IPS-20b (cell line): ENCODE data around the gene PSMD13.

Experiments used
- H3K27ac ChIP-seq: one replicate; pipeline ENCODE4 v1.5.1; 2013; ENCODE audit warnings: low read length
- H3K27me3 ChIP-seq: 2 replicates; pipeline ENCODE4 v1.6.1; 2013; ENCODE audit warnings: mild to moderate bottlenecking, low read length, inconsistent platforms; ENCODE audit not compliant: insufficient read depth
- H3K36me3 ChIP-seq: 2 replicates; pipeline ENCODE4 v1.6.1; 2013; ENCODE audit warnings: low read depth, mild to moderate bottlenecking, inconsistent platforms, low read length, moderate library complexity; ENCODE audit not compliant: insufficient read depth
- H3K4me1 ChIP-seq: 2 replicates; pipeline ENCODE4 v1.6.1; 2013; ENCODE audit warnings: mild to moderate bottlenecking, control low read depth, inconsistent platforms, low read length, moderate library complexity; ENCODE audit not compliant: insufficient read depth
- H3K4me3 ChIP-seq: 2 replicates; pipeline ENCODE4 v1.5.1; 2013; ENCODE audit warnings: mild to moderate bottlenecking, low read length, inconsistent platforms
- H3K9ac ChIP-seq: 2 replicates; pipeline ENCODE4 v1.6.1; 2013; ENCODE audit warnings: low read depth, mild to moderate bottlenecking, inconsistent platforms, low read length, moderate library complexity
- H3K9me3 ChIP-seq: 2 replicates; pipeline ENCODE4 v1.6.1; 2013; ENCODE audit warnings: mild to moderate bottlenecking, low read depth, low read length, inconsistent platforms; ENCODE audit not compliant: insufficient read depth

Gene PSMD13

GRCh38 chr11:199004-199581, 37.7 kb upstream of the PSMD13 start:
- Histone ChIP-seq H3K27me3 (no peaks in the 10 kb centered on the region), H3K4me3 (no peak overlapping the region), H3K27ac (no peak overlapping the region), H3K4me1 (no peaks in the 10 kb centered on the region), H3K9me3 (no peaks in the 10 kb centered on the region), H3K9ac (no peak overlapping the region), H3K36me3 (no peaks in the 10 kb centered on the region)

- H3K4me1 ChIP-seq = no peaks in the 10 kb centered on the region
- no peak overlapping the region for H3K27ac ChIP-seq
- H3K4me3 ChIP-seq = no peak overlapping the region
- no peaks in the 10 kb centered on the region for H3K27me3 ChIP-seq
- H3K36me3 ChIP-seq = peaks cover 4% of the 10 kb centered on the region; the same call in 1 of the 2 replicates
- no peak overlapping the region for H3K9ac ChIP-seq
- H3K9me3 ChIP-seq = no peaks in the 10 kb centered on the region
Observed at GRCh38 chr11:199782-200181, 37.0 kb upstream of the PSMD13 start.

GRCh38 chr11:200224-201003, 36.4 kb upstream of the PSMD13 start:
- Histone ChIP-seq H3K9ac (no peak overlapping the region), H3K27ac (no peak overlapping the region), H3K4me1 (no peaks in the 10 kb centered on the region), H3K4me3 (no peak overlapping the region), H3K36me3 (peaks cover 8% of the 10 kb centered on the region), H3K27me3 (no peaks in the 10 kb centered on the region), H3K9me3 (no peaks in the 10 kb centered on the region)

- Histone ChIP-seq H3K9me3 (no peaks in the 10 kb centered on the region), H3K27me3 (no peaks in the 10 kb centered on the region), H3K27ac (no peak overlapping the region), H3K36me3 (peaks cover 10% of the 10 kb centered on the region), H3K9ac (no peak overlapping the region), H3K4me1 (peaks cover 3% of the 10 kb centered on the region; the same call in 1 of the 2 replicates), H3K4me3 (no peak overlapping the region)
Observed at GRCh38 chr11:201966-202365, 34.8 kb upstream of the PSMD13 start.

- peaks cover 3% of the 10 kb centered on the region; the same call in 1 of the 2 replicates for H3K4me1 ChIP-seq
- H3K36me3 ChIP-seq = peaks cover 10% of the 10 kb centered on the region
- H3K27ac ChIP-seq = no peak overlapping the region
- H3K9me3 ChIP-seq = no peaks in the 10 kb centered on the region
- no peaks in the 10 kb centered on the region for H3K27me3 ChIP-seq
- no peak overlapping the region for H3K4me3 ChIP-seq
- no peak overlapping the region for H3K9ac ChIP-seq
Observed at GRCh38 chr11:202490-202889, 34.3 kb upstream of the PSMD13 start.

- no peak overlapping the region for H3K27ac ChIP-seq
- no peak overlapping the region for H3K4me3 ChIP-seq
- H3K9me3 ChIP-seq = no peaks in the 10 kb centered on the region
- no peak overlapping the region for H3K9ac ChIP-seq
- H3K4me1 ChIP-seq = peaks cover 3% of the 10 kb centered on the region; the same call in 1 of the 2 replicates
- H3K36me3 ChIP-seq = peaks cover 10% of the 10 kb centered on the region
- H3K27me3 ChIP-seq = no peaks in the 10 kb centered on the region
Observed at GRCh38 chr11:203056-203944, 33.5 kb upstream of the PSMD13 start.

- no peak overlapping the region; the same call in 1 of the 2 replicates for H3K9ac ChIP-seq
- peaks cover 3% of the 10 kb centered on the region; the same call in 1 of the 2 replicates for H3K4me1 ChIP-seq
- H3K4me3 ChIP-seq = no peak overlapping the region
- H3K36me3 ChIP-seq = peaks cover 10% of the 10 kb centered on the region
- H3K27ac ChIP-seq = no peak overlapping the region
- no peaks in the 10 kb centered on the region for H3K27me3 ChIP-seq
- no peaks in the 10 kb centered on the region for H3K9me3 ChIP-seq
Observed at GRCh38 chr11:203945-204586, 32.7 kb upstream of the PSMD13 start.

- H3K36me3 ChIP-seq = peaks cover 12% of the 10 kb centered on the region
Observed at GRCh38 chr11:204587-205109, 32.1 kb upstream of the PSMD13 start.

GRCh38 chr11:205221-206001, 31.4 kb upstream of the PSMD13 start:
- H3K9ac ChIP-seq = no peak overlapping the region
- no peaks in the 10 kb centered on the region for H3K27me3 ChIP-seq
- H3K36me3 ChIP-seq = peaks cover 20% of the 10 kb centered on the region
- no peak overlapping the region for H3K27ac ChIP-seq
- peaks cover 10% of the 10 kb centered on the region for H3K4me1 ChIP-seq
- H3K9me3 ChIP-seq = no peaks in the 10 kb centered on the region
- no peak overlapping the region for H3K4me3 ChIP-seq

More at GRCh38 chr11:204587-205109, 32.1 kb upstream of the PSMD13 start:
- Histone ChIP-seq H3K9me3 (no peaks in the 10 kb centered on the region), H3K4me1 (peaks cover 7% of the 10 kb centered on the region; the same call in 1 of the 2 replicates), H3K27me3 (no peaks in the 10 kb centered on the region), H3K9ac (no peak overlapping the region), H3K27ac (no peak overlapping the region), H3K4me3 (no peak overlapping the region)

GRCh38 chr11:206002-206384, 30.8 kb upstream of the PSMD13 start:
- no peaks in the 10 kb centered on the region for H3K9me3 ChIP-seq
- peak overlapping the region; percentile 93; the same call in 1 of the 2 replicates for H3K9ac ChIP-seq
- peaks cover 25% of the 10 kb centered on the region for H3K36me3 ChIP-seq
- peaks cover 10% of the 10 kb centered on the region for H3K4me1 ChIP-seq
- H3K27ac ChIP-seq = no peak overlapping the region
- H3K4me3 ChIP-seq = peak overlapping the region; percentile 92
- no peaks in the 10 kb centered on the region for H3K27me3 ChIP-seq
